Subcutaneous abdominal adipose tissue (tissue), 5 donors: ENCODE measurements around the gene ACCSL.

Experiments
- H3K27ac ChIP-seq: one replicate; pipeline ENCODE4 v1.7.0; 2013; ENCODE audit warnings: low read depth, mild to moderate bottlenecking, inconsistent platforms, low read length, moderate library complexity
- H3K27me3 ChIP-seq, 5 donors: one replicate each; pipeline ENCODE4 v1.7.0; 2013; ENCODE audit warnings: low read length in 5 of 5, inconsistent platforms in 1 of 5; ENCODE audit not compliant: control insufficient read depth in 5 of 5, insufficient read depth in 4 of 5
- H3K36me3 ChIP-seq, 5 donors: one replicate each; pipeline ENCODE4 v1.7.0; 2013; ENCODE audit warnings: low read length in 5 of 5; ENCODE audit not compliant: control insufficient read depth in 5 of 5, insufficient read depth in 5 of 5
- H3K4me1 ChIP-seq, 5 donors: one replicate each; pipeline ENCODE4 v1.7.0; 2013; ENCODE audit warnings: low read length in 5 of 5, mild to moderate bottlenecking in 3 of 5, moderate library complexity in 1 of 5; ENCODE audit not compliant: control insufficient read depth in 5 of 5, insufficient read depth in 5 of 5
- H3K4me3 ChIP-seq, 5 donors: one replicate each; pipeline ENCODE4 v1.7.0; 2013; ENCODE audit warnings: low read length in 5 of 5, low read depth in 1 of 5
- H3K9ac ChIP-seq, 5 donors: one replicate each; pipeline ENCODE4 v1.7.0; 2013; ENCODE audit warnings: low read length in 5 of 5, mild to moderate bottlenecking in 4 of 5, moderate library complexity in 3 of 5
- H3K9me3 ChIP-seq, 5 donors: one replicate each; pipeline ENCODE4 v1.7.0; 2013; ENCODE audit warnings: low read length in 5 of 5; ENCODE audit not compliant: control insufficient read depth in 5 of 5
- donor health status: healthy.
- donor health status: healthy.
- donor health status: healthy.
- donor health status: healthy.
- donor health status: healthy.

The ACCSL gene

DNA sequence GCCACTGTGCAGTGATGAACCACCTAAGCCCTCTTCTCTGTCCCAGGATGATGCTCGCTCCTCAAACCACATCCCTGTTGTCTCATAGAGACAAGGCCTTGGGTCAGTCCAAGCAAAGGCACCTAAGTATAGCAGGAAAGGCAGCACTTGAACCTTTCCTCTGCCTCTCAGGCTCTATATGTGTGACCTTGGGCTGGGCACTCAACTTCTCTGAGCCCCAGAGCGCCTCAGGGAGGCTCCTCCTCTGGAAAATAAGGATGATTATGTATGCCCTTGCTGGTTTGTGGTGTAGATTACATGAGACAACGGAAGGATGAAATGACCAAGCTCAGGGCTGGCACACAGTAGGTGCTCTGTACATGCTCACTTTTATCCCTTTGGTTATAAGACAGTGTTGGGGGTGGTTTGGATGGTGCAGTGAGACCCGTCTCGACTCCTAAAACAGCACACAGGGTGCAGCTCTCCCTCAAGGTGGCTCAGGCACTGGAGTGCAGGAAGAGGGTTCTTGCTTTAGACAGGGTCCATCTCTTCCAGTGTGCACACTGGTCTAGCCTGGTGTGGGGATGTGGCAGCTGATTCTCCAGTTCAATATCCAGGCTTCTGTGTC lies 40.2 kb upstream of the ACCSL start:
- Histone ChIP-seq H3K9me3 (no peaks in the 10 kb centered on the region), H3K36me3 (no peaks in the 10 kb centered on the region), H3K4me3 (no peak overlapping the region), H3K27ac (no peak overlapping the region), H3K4me1 (peaks cover 0 to 6% (median 2%) of the 10 kb centered on the region in 5 donors), H3K27me3 (no peaks in the 10 kb centered on the region), H3K9ac (no peak overlapping the region)

DNA sequence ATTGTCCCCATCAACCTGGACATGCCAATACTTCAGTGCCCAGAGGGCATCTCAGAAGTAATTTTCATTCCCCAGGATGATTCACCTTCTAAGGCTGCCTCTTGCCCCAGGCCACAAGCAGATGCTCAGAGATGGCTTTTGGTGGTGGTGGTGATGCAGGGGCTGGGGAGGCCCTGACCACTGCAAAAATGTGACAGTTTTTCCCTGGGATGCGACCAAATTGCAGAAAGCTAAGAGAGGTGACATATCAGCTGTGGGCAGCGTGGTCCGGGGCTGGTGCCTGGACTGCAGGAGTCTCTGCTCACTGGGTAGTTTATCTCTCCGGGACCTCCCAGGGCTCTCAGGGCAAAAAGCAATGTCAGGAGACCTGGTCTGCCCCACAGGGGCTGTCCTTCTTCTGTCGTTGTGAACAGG lies 39.7 kb upstream of the ACCSL start:
- Histone ChIP-seq H3K27me3 (no peaks in the 10 kb centered on the region), H3K27ac (no peak overlapping the region)

DNA sequence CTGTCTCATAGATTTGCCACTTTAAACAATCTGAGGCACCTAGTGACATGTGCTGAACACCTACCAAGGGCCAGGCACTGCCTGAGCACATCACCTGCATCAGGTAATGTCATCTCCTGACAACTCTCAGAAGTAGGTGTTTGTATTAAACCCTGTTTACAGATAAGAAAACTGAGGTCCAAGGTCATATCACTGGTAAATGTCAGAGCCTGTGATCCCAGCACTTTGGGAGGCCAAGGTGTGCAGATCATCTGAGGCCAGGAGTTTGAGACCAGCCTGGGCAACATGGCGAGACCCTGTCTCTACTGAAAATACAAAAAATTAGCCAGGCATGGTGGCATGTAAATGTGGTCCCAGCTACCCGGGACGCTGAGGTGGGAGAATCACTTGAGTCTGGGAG lies 39.1 kb upstream of the ACCSL start:
- no peak overlapping the region for H3K4me3 ChIP-seq
- no peaks in the 10 kb centered on the region for H3K27me3 ChIP-seq
- no peaks in the 10 kb centered on the region for H3K36me3 ChIP-seq
- H3K27ac ChIP-seq: no peak overlapping the region
- H3K9me3 ChIP-seq: no peaks in the 10 kb centered on the region
- no peak overlapping the region for H3K9ac ChIP-seq
- peaks cover 0 to 5% (median 0%) of the 10 kb centered on the region in 5 donors for H3K4me1 ChIP-seq

More for the DNA sequence above, 39.7 kb upstream of the ACCSL start:
- Histone ChIP-seq H3K9ac (no peak overlapping the region), H3K36me3 (no peaks in the 10 kb centered on the region), H3K4me3 (no peak overlapping the region), H3K4me1 (peaks cover 0 to 4% (median 0%) of the 10 kb centered on the region in 5 donors), H3K9me3 (no peaks in the 10 kb centered on the region)

DNA sequence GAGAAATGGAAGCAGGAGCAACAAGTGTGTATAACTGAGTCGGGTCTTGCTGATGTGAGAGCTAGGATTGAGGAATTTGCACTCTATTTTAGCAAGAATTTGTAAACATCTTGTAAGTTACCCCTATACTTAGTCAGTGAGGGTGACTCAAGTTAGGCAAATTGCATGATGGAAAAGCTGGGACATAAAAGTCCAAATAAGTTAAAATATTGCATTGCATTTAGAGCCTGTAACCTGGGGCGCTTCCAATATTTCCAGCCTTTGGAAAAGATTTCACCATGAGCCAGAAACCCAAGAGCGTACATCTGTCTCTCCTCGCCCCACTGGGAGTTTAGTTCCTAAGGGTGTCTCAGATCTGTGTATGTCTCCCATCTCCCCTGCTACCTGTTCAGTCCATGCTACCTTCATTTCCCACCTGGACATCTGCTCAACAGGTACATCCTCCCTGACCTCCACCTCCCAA lies 37.0 kb upstream of the ACCSL start:
- no peak overlapping the region for H3K27ac ChIP-seq
- no peaks in the 10 kb centered on the region for H3K9me3 ChIP-seq

DNA sequence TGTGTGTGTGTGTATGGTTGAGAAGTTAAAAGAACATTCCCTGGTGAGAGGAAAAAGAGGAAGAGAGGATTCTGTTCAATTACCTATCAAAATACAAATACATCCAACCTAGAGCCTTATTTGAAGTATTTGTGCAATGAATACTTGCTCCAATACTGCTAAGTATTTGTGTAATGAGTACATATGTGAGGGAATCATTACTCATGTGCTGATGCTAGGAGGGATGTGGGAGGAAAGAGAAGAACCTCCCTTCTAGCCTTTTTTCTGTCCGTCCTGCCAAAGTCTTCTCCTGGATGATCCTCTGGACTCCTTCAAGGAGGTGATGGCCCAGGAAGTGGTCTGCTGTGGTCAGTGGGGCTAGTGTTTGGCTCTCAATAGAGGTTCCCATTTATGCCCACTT lies 36.0 kb upstream of the ACCSL start:
- H3K27ac ChIP-seq: no peak overlapping the region
- H3K27me3 ChIP-seq: no peaks in the 10 kb centered on the region
- no peak overlapping the region for H3K9ac ChIP-seq
- no peaks in the 10 kb centered on the region for H3K9me3 ChIP-seq
- no peaks in the 10 kb centered on the region for H3K36me3 ChIP-seq
- H3K4me3 ChIP-seq: no peak overlapping the region
- H3K4me1 ChIP-seq: peaks cover 0 to 24% (median 22%) of the 10 kb centered on the region in 5 donors

More for the DNA sequence above, 37.0 kb upstream of the ACCSL start:
- no peaks in the 10 kb centered on the region for H3K27me3 ChIP-seq
- H3K4me1 ChIP-seq: peaks cover 0 to 15% (median 14%) of the 10 kb centered on the region in 5 donors
- H3K36me3 ChIP-seq: no peaks in the 10 kb centered on the region
- H3K4me3 ChIP-seq: no peak overlapping the region
- H3K9ac ChIP-seq: no peak overlapping the region

DNA sequence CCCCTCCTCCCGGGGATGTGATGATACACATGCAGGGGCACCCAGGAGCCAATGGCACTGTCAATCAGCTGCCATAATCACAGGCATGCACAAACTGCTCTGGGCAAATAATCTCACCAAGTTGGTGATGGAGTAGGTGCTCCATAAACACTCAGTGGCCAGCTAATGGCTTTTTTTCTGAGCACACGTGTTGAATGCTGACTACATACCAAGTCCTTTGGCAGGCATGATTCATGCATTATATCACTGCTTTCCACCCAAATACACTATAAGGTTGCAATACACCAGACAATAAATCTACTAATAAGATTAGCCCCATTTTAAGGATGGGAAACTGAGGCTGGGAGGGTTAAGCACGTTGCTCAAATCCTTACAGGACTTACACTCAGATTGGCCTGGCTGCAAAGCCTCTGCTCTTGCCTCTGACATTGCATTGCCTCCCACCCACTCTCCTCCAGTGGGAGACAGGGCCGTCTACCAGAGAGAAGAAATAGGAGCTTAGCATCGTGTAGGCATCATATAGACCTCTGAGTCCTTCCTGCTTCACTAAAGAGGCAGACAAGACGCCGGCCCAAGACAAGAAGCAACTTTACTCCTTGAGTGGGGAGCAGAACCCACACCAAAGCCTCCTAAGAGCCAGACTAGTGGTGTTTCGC lies 32.7 kb upstream of the ACCSL start:
- no peaks in the 10 kb centered on the region for H3K36me3 ChIP-seq
- no peaks in the 10 kb centered on the region for H3K27me3 ChIP-seq
- H3K9ac ChIP-seq: no peak overlapping the region
- no peak overlapping the region for H3K4me3 ChIP-seq
- H3K4me1 ChIP-seq: peaks cover 0 to 38% (median 33%) of the 10 kb centered on the region in 5 donors
- no peaks in the 10 kb centered on the region for H3K9me3 ChIP-seq
- H3K27ac ChIP-seq: no peak overlapping the region

DNA sequence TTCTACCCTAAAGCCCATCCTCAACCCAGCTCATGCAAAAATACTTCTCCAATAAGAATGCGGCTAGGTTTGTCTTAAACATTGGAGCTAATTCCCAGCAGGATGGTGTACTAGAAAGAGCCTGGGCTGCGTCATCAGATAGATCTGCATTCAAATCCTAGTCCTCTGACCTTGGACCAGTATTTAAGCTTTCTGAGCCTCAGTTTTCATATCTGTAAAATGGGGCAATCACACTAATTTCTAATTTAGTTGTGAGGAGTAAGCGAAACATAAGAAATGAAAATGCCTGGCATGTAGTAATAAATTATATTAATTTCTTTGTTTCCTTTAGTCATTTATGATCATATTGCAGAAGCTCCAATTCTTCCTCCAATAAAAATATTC lies 32.2 kb upstream of the ACCSL start:
- H3K27ac ChIP-seq: no peak overlapping the region
- no peaks in the 10 kb centered on the region for H3K27me3 ChIP-seq
- no peak overlapping the region for H3K9ac ChIP-seq
- H3K9me3 ChIP-seq: no peaks in the 10 kb centered on the region
- peaks cover 0 to 38% (median 33%) of the 10 kb centered on the region in 5 donors for H3K4me1 ChIP-seq
- no peak overlapping the region for H3K4me3 ChIP-seq
- H3K36me3 ChIP-seq: no peaks in the 10 kb centered on the region

DNA sequence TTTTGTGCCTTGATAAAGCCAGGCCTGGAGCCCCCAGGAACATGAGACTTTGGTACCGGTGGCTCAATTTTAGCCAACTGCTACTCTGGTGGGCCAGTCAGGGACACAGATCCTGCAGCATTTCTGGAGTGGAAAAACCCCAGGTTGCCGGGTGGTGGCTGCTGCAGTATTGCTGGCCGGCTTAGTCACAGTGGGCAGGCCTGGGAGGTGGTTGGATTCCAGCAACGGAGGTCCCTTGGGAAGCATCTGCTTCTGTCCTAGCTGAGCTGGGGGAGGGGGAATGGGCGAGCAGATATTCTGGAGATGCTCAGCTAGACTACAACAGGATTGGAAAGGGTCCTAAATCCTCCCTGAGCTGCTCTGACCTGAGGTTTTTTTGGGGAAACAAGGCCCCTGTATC lies 31.6 kb upstream of the ACCSL start:
- no peak overlapping the region for H3K27ac ChIP-seq
- no peaks in the 10 kb centered on the region for H3K9me3 ChIP-seq
- H3K36me3 ChIP-seq: no peaks in the 10 kb centered on the region
- no peak overlapping the region for H3K4me3 ChIP-seq
- H3K9ac ChIP-seq: no peak overlapping the region
- H3K27me3 ChIP-seq: no peaks in the 10 kb centered on the region
- H3K4me1 ChIP-seq: peaks cover 0 to 38% (median 33%) of the 10 kb centered on the region in 5 donors

DNA sequence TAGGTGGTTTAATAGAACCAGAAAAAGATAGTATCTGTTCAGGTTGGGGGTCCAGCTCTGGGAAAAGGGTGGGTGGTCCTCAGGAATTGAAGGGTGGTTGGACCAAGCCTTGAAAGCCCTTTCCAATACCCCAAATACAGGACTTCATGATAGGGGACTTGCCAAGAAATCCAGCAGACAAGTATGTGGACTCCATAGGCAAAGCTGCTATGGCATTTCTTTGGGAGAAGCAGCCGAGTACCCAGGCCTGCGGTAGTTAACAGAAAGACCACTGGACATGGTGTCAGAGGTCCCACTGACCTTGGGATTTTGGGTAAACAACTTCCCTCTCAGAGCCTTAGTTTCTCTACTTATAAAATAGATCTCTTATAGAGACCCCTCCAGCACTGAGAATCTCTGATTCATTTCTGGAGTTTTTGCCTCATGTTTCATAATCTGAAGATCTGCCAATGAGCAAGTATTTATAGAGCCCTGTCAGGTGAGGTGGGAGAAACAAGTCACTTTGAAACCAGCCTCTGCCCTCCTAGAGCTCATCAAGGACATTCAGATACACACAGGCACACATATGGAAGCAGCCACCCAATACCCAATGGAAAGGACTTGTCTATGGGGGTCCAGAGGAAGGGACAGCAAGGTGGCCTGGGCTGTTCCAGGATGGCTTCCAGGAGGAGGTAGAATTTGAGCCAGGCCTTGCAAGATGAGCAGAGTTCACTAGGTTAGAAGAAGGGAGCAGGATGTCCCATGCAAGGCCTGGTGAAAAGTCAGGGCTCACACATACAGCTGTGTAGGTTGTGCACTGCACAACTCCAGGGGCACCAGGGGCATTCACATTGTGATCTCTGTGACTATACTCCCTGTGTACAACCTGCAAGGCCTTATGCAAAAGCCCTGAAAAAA lies 31.0 kb upstream of the ACCSL start:
- Histone ChIP-seq H3K36me3 (no peaks in the 10 kb centered on the region), H3K27me3 (no peaks in the 10 kb centered on the region), H3K4me1 (peaks cover 0 to 38% (median 33%) of the 10 kb centered on the region in 5 donors), H3K9me3 (peaks cover 0 to 2% (median 0%) of the 10 kb centered on the region in 5 donors), H3K4me3 (no peak overlapping the region), H3K9ac (no peak overlapping the region), H3K27ac (no peak overlapping the region)
